AG09319 (cell line): ENCODE data around the gene CDHR3.

ENCODE experiments used
- DNase-seq: peaks from one replicate; pipeline ENCODE4 v3.0.0-alpha.2; 2010; ENCODE audit warnings: low read depth; ENCODE audit errors: extremely low read depth
- TF ChIP-seq, protein P1 (sequence below): IDR thresholded peaks from 2 replicates; pipeline ENCODE4 v1.5.1; 2011; ENCODE audit warnings: low read depth, mild to moderate bottlenecking, inconsistent platforms, low read length, moderate library complexity

Gene CDHR3

DNA sequence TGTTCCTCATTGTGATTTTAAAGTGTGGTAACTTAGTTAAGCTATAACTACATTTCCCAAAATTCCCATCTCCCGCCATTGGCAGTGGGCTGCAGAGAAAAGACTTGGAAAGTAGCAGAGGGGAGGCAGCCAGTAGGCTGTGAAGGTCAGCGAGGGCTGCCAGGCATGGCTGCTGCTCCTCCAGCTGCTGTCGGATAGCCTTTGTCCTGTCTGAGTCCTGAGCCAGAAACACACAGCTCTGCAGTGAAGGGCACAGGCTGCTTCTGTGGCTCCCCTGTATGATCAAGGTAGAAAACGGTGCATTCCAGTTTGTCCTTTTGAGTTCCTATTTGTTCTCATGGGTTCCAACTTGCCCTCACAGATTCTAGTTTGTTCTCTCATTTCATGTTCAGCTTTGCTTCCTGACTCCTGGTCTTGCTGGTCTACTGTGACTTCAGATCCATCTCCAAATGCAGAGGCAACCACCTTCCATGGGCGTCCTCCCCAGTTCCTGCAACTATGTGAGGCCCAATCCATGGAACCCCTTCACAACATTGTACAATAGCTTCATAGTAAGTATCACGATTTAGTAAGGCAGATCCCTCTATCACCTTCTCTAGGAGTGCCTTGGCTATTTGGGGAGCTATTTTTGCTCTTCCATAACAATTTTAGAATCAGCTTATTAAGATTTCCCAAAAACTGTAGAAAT lies 117.4 kb downstream of the CDHR3 start:
- no peak for DNase-seq
- TF ChIP-seq, protein P1, sequence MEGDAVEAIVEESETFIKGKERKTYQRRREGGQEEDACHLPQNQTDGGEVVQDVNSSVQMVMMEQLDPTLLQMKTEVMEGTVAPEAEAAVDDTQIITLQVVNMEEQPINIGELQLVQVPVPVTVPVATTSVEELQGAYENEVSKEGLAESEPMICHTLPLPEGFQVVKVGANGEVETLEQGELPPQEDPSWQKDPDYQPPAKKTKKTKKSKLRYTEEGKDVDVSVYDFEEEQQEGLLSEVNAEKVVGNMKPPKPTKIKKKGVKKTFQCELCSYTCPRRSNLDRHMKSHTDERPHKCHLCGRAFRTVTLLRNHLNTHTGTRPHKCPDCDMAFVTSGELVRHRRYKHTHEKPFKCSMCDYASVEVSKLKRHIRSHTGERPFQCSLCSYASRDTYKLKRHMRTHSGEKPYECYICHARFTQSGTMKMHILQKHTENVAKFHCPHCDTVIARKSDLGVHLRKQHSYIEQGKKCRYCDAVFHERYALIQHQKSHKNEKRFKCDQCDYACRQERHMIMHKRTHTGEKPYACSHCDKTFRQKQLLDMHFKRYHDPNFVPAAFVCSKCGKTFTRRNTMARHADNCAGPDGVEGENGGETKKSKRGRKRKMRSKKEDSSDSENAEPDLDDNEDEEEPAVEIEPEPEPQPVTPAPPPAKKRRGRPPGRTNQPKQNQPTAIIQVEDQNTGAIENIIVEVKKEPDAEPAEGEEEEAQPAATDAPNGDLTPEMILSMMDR = no peak

DNA sequence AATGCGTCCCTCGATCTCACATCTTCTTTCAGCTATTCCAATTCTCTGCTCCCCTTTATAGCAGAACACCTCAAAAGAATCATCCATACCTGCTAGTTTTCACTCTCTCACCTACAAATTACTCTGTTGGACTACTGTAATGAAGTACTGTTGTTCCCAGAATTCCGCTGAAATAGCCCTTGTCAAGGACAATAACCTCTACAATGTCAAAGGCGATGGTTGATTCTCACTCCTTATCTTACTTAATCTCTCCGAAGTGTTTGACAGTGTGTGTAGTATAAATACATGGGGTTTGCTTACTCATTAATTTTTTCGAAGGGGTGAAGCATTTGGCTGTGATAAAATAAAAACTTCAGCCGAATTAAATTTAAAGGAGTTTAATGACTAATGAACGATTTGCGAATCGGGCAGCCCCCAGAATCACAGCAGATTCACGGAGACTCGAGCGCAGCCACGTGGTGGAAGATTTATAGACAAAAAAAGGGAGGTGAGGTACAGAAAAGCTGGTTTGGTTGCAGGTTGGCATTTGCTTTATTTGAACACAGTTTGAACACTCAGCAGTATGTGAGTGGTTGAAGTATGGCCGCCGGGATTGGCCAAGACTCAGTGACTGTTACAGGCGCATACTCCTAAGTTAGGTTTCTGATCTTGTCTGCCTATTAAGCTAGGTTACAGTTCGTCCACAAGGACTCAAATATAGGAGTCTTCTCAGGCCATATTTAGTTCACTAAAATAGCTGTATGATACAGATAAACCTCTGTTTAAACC lies 119.2 kb downstream of the CDHR3 start:
- no peak for DNase-seq
- TF ChIP-seq, protein P1 = no peak
